ENCODE measurements around the gene STIL. TPM values are rescaled to one million over a fixed set of nuclear protein-coding genes. Genes with fewer than 3 reads are reported as not detected.
"Not testable (repeated sequence)": the region's sequence is repeated elsewhere in the genome, so short reads cannot be mapped to it uniquely, and the experiment has no call there.

The STIL gene
- total RNA-seq, 1 experiment from 2014 or later = 16.6 TPM

DNA sequence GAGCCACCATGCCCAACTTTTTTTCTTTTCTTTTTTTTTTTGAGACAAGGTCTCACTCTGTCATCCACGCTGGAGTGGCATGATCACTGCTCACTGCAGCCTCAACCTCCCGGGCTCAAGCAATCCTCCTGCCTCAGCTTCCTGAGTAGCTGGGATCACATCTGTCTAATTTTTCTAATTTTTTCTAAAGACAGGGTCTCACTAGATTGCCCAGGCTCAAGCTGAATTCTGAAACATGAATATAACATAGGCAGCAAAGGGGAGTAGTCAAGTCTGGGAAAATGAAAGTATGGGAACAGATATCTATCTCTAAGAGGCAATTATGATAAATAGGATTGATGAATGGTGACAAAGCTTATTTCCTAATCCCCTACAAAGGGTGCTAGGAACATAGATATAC is 12.3 kb upstream of the STIL start:
- DNase-seq (ENCODE audit: low read depth) = no peak
- in situ Hi-C loops (cut with HindIII; ENCODE audit: low pct_unique_long_range_greater_than_20kb, low sequenced_read_pairs) = no loop called here

DNA sequence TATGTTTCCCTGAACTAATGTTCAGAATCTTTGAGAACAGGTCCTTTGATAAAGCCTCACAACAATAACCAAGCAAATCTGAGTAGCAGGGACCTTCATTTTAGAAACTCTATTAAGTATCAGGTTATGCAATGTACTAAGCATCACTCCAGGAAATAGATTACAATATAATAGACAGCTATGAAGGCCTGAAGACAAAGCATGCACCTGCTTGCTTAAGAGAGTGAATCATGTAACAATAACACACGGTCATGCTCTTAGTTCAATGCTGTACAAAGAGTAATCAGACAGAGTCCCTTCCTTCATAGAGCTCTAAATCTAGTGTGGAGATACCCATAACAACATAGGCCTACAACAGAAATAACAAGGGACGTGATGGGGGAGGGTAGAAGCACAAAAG is 11.6 kb upstream of the STIL start:
- in situ Hi-C loops (cut with HindIII; ENCODE audit: low pct_unique_long_range_greater_than_20kb, low sequenced_read_pairs) = no loop called here
- peak; percentile 64 for DNase-seq (ENCODE audit: low read depth)

DNA sequence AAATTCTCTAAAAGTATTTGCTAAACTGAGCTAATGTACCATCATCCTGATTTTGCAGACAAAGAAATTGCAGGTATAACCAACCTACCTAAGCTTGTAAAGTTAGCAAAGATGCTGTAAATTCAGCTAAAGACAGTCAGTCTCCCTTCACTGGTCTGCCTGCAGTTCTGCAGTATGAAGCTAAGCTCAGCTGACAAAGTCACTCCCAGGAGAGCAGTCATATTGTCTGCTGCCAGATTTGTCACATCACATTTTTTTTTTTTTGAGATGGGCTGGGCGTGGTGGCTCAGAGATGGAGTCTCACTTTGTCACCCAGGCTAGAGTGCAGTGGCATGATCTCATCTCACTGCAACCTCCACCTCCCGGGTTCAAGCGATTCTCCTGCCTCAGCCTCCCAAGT is 10.7 kb upstream of the STIL start:
- in situ Hi-C loops (cut with HindIII; ENCODE audit: low pct_unique_long_range_greater_than_20kb, low sequenced_read_pairs) = no loop called here
- DNase-seq (ENCODE audit: low read depth) = no peak

DNA sequence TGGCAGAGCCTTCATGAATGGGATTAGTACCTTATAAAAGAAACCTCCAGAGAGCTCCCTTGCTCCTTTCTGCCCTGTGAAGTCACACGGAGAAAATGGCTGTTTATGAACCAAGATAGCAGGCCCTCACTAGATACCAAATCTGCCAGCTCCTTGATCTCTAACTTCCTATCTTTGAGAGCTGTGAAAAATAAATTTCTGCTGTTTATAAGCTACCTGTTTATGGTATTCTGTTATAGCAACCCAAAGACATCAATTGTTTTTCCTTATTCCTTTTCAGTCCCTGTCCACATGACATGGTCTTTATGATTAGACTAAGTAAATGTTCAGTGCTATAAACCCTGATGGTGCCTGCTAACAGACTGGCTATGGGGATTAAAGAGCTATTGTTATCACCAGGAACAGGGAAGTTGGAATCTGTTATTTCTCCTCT is 9.7 kb upstream of the STIL start:
- peak; percentile 48 for DNase-seq (ENCODE audit: low read depth)
- in situ Hi-C loops (cut with HindIII; ENCODE audit: low pct_unique_long_range_greater_than_20kb, low sequenced_read_pairs) = no loop called here

DNA sequence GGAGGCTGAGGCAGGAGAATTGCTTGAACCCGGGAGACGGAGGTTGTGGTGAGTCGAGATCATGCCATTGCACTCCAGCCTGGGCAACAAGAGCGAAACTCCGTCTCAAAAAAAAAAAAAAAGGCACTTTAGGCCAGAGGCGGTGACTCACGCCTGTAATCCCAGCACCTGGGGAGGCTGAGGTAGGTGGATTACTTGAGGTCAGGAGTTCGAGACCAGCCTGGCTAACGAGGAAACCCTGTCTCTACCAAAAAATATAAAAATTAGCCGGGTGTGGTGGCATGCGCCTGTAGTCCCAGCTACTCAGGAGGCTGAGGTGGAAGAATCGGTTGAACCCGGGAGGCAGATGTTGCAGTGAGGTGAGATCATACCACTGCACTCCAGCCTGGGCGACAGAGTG is 6.0 kb upstream of the STIL start:
- DNase-seq (ENCODE audit: low read depth); in situ Hi-C loops (cut with HindIII; ENCODE audit: low pct_unique_long_range_greater_than_20kb, low sequenced_read_pairs): not testable (repeated sequence)

DNA sequence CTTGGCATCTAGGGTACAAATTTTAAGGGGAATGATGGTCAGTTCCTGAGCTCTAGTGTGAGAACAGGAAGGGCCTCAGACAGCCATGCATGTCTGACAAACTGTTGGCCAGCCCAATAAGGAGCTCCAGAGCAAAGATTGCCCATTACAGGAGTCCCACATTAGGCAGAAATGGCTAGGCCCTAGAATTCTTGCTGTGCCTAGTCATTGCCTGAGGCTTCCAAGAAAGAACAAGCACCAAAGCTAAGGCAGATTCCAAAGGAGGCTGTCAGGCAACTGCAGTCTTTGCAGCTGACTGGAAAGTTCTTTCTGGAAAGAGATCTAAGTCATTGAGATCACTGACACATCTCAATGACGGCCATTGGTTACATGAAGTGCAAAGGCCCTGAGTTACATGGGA is 3.9 kb upstream of the STIL start:
- no peak for DNase-seq (ENCODE audit: low read depth)
- in situ Hi-C loops (cut with HindIII; ENCODE audit: low pct_unique_long_range_greater_than_20kb, low sequenced_read_pairs) = no loop called here

GRCh38 chr1:47309427-47309826 is 4.5 kb downstream of the STIL start:
- DNase-seq (ENCODE audit: low read depth) = no peak
- in situ Hi-C loops (cut with HindIII; ENCODE audit: low pct_unique_long_range_greater_than_20kb, low sequenced_read_pairs) = no loop called here

- no peak for DNase-seq (ENCODE audit: low read depth)
- in situ Hi-C loops (cut with HindIII; ENCODE audit: low pct_unique_long_range_greater_than_20kb, low sequenced_read_pairs) = no loop called here
These were observed 11.5 kb downstream of the STIL start for GRCh38 chr1:47302472-47302871.

- DNase-seq (ENCODE audit: low read depth) = no peak
- in situ Hi-C loops (cut with HindIII; ENCODE audit: low pct_unique_long_range_greater_than_20kb, low sequenced_read_pairs) = no loop called here
These were observed 15.8 kb downstream of the STIL start for GRCh38 chr1:47298025-47298699.

DNA sequence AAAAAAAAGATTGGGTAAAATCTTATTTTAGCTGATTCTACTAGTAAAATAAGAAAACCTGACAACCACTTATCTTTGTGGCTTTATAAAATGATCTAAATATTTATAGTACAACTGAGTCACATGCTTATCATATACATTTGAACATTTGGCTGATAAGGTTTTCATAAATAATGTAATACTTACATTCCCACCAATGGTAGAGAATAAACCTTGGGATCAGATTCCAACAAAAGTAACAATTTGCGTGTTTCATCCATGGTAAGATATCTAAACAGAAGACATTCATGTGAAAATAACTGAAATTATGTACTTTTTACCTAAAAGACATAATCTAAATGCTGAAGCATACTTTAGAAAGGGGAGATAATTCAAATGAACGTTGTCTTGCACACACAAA is 18.4 kb downstream of the STIL start:
- in situ Hi-C loops (cut with HindIII; ENCODE audit: low pct_unique_long_range_greater_than_20kb, low sequenced_read_pairs) = no loop called here
- no peak for DNase-seq (ENCODE audit: low read depth)

- DNase-seq (ENCODE audit: low read depth); in situ Hi-C loops (cut with HindIII; ENCODE audit: low pct_unique_long_range_greater_than_20kb, low sequenced_read_pairs): not testable (repeated sequence)
These were observed 19.1 kb downstream of the STIL start for GRCh38 chr1:47294863-47295262.

GRCh38 chr1:47288116-47288515 is 25.8 kb downstream of the STIL start:
- in situ Hi-C loops (cut with HindIII; ENCODE audit: low pct_unique_long_range_greater_than_20kb, low sequenced_read_pairs) = not testable (repeated sequence)

GRCh38 chr1:47280142-47280541 is 33.8 kb downstream of the STIL start:
- no peak for DNase-seq (ENCODE audit: low read depth)
- in situ Hi-C loops (cut with HindIII; ENCODE audit: low pct_unique_long_range_greater_than_20kb, low sequenced_read_pairs) = no loop called here

More at GRCh38 chr1:47288116-47288515, 25.8 kb downstream of the STIL start:
- DNase-seq (ENCODE audit: low read depth) = not testable (repeated sequence)

DNA sequence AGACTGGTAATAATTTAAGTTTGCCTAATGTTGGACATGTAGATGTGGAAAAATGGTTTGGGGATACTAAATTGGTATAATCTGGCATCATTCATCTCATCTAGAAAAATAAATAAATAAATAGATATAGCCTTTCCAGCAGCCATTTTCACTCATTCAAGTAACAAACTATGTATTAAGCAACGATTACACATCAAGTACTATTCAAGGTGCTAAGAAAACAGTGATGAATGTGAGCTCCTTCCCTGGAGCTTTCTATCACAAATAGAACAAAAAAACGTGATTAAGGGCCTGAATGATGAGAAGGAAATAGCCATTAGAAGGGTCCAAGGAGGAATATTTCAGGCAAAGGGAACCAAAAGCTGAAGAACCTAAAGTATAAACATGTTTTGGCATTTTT is 37.1 kb downstream of the STIL start:
- in situ Hi-C loops (cut with HindIII; ENCODE audit: low pct_unique_long_range_greater_than_20kb, low sequenced_read_pairs) = no loop called here
- DNase-seq (ENCODE audit: low read depth) = no peak

GRCh38 chr1:47275811-47276210 is 38.1 kb downstream of the STIL start:
- DNase-seq (ENCODE audit: low read depth); in situ Hi-C loops (cut with HindIII; ENCODE audit: low pct_unique_long_range_greater_than_20kb, low sequenced_read_pairs): not testable (repeated sequence)

- in situ Hi-C loops (cut with HindIII; ENCODE audit: low pct_unique_long_range_greater_than_20kb, low sequenced_read_pairs) = not testable (repeated sequence)
These were observed 48.4 kb downstream of the STIL start for GRCh38 chr1:47265529-47265928.

GRCh38 chr1:47262787-47263413 is 51.0 kb downstream of the STIL start:
- peak; percentile 38 for DNase-seq (ENCODE audit: low read depth)
- in situ Hi-C loops (cut with HindIII; ENCODE audit: low pct_unique_long_range_greater_than_20kb, low sequenced_read_pairs) = no loop called here

More at GRCh38 chr1:47265529-47265928, 48.4 kb downstream of the STIL start:
- DNase-seq (ENCODE audit: low read depth) = not testable (repeated sequence)

DNA sequence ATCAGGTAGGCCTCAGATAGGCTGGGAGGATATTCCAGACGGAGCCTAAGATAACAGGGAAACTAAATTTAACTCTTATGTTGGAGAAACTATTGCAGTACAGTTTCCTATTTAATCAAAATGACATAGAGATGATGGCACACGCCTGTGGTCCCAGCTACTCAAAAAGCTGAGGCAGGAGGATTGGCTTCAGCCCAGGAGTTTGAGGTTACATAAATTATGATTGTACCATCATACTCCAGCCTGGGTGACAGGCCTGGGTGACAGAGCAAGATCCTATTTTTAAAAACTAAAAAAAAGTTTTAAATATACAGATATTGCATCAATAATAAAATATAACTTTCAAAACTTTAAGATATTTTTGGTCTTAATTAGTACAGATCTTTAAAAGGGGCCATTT is 56.7 kb downstream of the STIL start:
- in situ Hi-C loops (cut with HindIII; ENCODE audit: low pct_unique_long_range_greater_than_20kb, low sequenced_read_pairs) = no loop called here
- no peak for DNase-seq (ENCODE audit: low read depth)

- in situ Hi-C loops (cut with HindIII; ENCODE audit: low pct_unique_long_range_greater_than_20kb, low sequenced_read_pairs) = no loop called here
- DNase-seq (ENCODE audit: low read depth) = no peak
These were observed 61.2 kb downstream of the STIL start for GRCh38 chr1:47252795-47253194.

DNA sequence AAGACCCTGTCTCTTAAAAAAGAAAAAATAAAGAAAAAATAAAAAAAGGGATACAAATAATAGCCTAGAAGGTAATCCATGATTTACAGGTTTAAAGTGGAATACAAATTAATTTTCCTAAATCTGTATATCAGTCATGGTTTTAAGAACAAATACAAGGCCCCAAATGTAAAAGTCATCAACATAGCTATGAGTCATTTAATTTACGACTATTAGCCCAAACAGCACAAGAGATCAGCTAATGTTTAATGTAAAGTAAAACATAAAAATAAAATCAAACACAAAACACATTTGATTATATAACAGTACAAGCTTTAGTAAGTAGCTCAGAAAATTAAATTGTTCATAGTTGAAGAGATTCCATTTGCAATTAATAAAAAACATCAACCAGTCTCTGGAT is 61.6 kb downstream of the STIL start:
- DNase-seq (ENCODE audit: low read depth) = no peak
- in situ Hi-C loops (cut with HindIII; ENCODE audit: low pct_unique_long_range_greater_than_20kb, low sequenced_read_pairs) = no loop called here
